Mucosa of gallbladder (tissue), 1 donor: ENCODE results near the gene GCNT1. TPM values are rescaled to one million over a fixed set of nuclear protein-coding genes. Genes with fewer than 3 reads are reported as not detected.
A peak's percentile ranks its signal among the peaks of the same experiment; 100 is the strongest.
"Not testable (repeated sequence)": the region's sequence is repeated elsewhere in the genome, so short reads cannot be mapped to it uniquely, and the experiment has no call there.

ENCODE experiments used
- DNase-seq: peaks from one replicate; pipeline ENCODE4 v3.0.0-alpha.2; 2020; ENCODE audit warnings: low spot score
- total RNA-seq: library from RNA; stranded (reverse); gene quantifications from one replicate; pipeline ENCODE4 v1.2.1, GENCODE V29; 2021
- donor health status: DM: no; HTN: no; CAD: no.

Gene GCNT1
- 15.6 TPM for total RNA-seq

- DNase-seq: peak; percentile 91
Measured at GRCh38 chr9:76458903-76459693, at the start of gene GCNT1. GCNT1 (plus strand) TSS chr9:76459182; CDS start chr9:76502382, 43,200 bp downstream.

- no peak for DNase-seq
Measured at GRCh38 chr9:76412638-76413037, 46.3 kb upstream of the GCNT1 start.

DNA sequence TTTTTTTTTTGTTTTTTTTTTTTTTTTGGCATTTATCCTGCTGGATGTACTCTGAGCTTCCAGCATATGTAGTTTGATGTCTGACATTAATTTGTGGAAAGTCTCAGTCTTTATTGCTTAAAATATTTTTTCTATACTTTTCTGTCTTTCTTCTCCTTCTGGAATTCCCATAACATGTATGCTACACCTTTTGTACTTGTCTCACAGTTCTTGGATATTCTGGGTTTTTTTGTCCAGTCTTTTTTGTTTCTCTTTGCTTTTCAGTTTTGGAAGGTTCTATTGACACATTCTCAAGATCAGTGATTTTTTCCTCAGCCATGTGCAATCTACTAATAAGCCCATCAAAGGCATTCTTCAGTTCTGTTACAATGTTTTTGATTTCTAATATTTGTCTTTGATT lies 45.3 kb upstream of the GCNT1 start:
- DNase-seq: no peak

GRCh38 chr9:76414661-76415060 lies 44.3 kb upstream of the GCNT1 start:
- no peak for DNase-seq

GRCh38 chr9:76415154-76415553 lies 43.8 kb upstream of the GCNT1 start:
- no peak for DNase-seq

DNA sequence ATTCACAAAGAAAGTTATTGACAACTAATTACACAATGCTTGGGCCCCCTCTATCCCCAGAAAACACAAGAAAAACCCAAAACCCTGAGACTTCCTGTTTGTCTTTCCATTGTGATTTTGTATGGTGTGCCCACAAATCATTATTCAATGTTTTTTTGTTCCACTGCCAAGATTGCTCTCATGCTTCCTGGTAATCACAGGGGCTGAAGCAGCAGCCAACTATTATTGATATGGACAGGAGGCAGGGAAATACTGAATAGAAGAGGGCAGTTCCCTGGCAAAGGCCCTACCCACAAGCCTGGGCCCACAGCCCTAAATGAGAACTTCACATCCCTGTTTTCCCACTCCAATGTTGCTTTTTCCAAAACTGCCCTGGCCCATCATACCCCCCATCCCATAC lies 43.3 kb upstream of the GCNT1 start:
- peak; percentile 58 for DNase-seq

GRCh38 chr9:76417394-76417793 lies 41.6 kb upstream of the GCNT1 start:
- DNase-seq: no peak

DNA sequence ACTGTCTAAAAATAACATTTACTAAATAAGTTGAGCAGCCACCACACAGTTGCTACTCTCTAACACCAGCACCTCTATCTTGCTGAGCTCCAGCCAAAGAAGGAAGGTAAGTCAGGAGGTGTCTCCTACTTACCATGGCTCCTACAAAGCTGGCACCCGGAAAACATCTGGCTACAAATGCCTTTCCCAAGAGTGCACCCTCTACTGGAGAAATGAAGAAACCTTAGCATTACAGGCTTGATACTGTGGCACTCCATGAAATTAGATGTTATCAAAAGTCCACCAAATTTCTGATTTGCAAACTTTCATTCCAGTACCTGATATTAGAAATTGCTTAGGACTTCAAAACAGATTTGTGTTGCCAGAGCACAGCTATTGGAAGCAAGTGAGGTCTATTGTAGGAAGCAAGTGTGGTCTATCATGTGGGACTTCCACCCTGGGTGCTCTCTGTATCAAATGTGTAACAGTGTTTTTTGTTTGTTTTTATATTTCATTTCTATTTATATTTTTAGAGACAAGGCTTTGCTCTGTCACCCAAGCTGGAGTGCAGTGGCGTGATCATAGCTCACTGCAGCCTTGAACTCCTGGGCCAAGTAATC lies 39.1 kb upstream of the GCNT1 start:
- DNase-seq: no peak

- DNase-seq: no peak
Measured at GRCh38 chr9:76423216-76424177, 35.5 kb upstream of the GCNT1 start.

GRCh38 chr9:76424491-76424890 lies 34.5 kb upstream of the GCNT1 start:
- DNase-seq: no peak

DNA sequence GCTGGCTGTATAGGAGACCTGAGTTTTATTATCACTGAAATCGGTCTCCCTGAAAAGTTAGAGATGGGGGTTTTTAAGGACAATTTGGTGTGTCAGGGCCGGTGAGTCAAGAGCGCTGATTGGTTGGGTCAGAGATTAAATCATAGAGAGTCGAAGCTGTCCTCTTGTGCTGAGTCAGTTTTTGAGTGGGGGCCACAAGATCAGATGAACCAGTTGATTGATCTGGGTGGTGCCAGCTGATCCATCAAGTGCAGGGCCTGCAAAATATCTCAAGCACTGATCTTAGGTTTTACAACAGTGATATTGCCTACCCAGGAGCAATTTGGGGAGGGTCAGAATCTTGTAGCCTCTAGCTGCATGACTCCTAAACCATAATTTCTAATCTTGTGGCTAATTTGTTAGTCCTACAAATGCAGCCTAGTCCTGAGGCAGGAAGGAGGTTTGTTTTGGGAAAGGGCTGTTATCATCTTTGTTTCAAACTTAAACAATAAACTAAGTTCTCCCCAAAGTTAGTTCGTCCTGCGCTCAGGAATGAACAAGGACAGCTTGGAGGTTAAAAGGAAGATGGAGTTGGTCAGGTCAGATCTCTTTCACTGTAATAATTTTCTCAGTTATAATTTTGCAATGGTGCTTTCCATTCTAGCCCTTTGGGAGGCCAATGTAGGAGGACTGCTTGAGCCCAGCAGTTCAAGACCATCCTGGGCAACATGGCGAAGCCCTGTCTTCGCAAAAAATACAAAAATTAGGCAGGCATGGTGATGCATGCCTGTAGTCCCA lies 33.1 kb upstream of the GCNT1 start:
- DNase-seq: no peak

GRCh38 chr9:76426807-76427419 lies 32.1 kb upstream of the GCNT1 start:
- DNase-seq: no peak

GRCh38 chr9:76431601-76432000 lies 27.4 kb upstream of the GCNT1 start:
- no peak for DNase-seq

- no peak for DNase-seq
Measured at GRCh38 chr9:76433406-76433805, 25.6 kb upstream of the GCNT1 start.

DNA sequence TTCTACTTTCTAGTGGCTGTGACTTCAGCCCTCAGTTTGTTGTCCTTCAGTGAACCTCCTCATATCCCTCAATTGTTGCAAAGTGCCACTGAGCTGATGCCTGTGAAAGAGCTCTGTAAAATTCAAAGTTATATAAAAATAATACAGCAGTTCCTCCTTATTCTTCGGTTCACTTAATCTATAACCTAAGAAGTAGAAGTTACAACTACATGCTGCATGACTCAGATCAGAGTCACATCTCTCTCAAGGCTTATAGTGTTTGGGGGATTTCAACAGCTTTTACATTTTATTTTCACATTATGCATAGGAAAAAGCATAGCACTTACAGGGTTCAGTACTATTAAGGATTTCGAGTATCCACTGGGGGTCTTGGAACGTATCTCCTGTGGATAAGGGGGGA lies 25.1 kb upstream of the GCNT1 start:
- no peak for DNase-seq

GRCh38 chr9:76434897-76435296 lies 24.1 kb upstream of the GCNT1 start:
- not testable (repeated sequence) for DNase-seq

DNA sequence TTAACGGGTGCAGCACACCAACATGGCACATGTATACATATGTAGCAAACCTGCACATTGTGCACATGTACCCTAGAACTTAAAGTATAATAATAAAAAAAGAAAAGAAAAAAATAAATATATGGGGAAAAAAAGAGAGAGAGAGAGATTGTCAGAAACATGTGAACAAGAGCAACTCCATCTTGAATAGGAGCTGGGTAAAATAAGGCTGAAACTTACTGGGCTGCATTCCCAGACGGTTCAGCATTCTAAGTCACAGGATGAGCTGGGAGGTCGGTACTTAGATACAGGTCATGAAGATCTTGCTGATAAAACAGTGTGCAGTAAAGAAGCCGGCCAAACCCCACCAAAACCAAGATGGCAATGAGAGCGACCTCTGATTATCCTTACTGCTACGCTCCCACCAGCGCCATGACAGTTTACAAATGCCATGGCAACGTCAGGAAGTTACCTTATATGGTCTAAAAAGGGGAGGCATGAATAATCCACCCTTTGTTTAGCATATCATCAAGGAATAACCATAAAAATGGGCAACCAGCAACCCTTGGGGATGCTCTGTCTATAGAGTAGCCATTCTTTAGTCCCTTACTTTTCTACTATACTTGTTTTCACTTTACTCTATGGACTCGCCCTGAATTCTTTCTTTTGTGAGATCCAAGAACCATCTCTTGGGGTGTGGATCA lies 21.8 kb upstream of the GCNT1 start:
- DNase-seq: not testable (repeated sequence)

GRCh38 chr9:76438841-76439588 lies 20.0 kb upstream of the GCNT1 start:
- DNase-seq: no peak

DNA sequence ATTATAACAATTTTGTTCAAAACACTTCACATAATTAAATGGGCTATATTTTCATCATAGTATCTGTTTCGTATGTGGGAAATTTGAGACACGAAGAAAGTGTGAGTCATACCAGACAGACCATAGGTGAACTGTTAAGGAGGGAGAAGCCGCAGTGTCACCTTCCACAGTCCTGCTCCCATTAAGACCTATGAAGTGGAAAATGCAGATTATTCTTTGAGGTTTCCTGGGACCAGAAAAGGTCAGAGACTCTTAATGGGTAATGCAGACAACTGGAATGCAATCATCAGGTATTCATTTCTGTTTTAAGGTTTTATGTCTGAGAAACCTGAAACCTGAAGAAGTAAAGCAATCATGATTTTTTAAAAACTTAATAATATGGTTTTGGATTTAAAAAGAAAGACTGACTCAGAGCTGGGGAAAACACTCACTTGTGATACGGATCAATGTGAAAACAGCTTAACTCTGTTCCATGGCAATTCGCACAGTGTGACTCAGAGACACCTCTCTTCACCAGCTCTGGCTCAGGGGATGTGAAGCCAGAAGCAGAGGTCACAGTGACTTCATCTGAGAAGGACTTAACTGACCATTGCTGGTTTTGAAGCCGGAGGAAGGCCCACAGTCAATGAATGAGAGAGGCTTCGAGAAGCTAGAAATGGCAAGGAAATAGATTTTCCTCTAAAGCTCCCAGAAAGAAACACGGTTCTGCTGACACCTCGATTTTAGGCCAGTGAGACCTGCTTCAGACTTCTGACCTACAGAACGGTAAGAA lies 17.2 kb upstream of the GCNT1 start:
- no peak for DNase-seq
